Neural progenitor cell (in vitro differentiated cells): ENCODE data around the gene ASTN1.

Experiments
- EZH2phosphoT487 ChIP-seq: fragments of 200-600 bp; sonication (generic); IDR thresholded peaks from 2 replicates; pipeline ENCODE4 v1.6.1; 2017; ENCODE audit warnings: antibody characterized with exemption
- TF ChIP-seq, protein P1 (sequence below): fragments of 200-600 bp; sonication (generic); IDR thresholded peaks from 2 replicates; pipeline ENCODE4 v1.5.1; 2017; ENCODE audit warnings: antibody characterized with exemption, mild to moderate bottlenecking

DNA sequence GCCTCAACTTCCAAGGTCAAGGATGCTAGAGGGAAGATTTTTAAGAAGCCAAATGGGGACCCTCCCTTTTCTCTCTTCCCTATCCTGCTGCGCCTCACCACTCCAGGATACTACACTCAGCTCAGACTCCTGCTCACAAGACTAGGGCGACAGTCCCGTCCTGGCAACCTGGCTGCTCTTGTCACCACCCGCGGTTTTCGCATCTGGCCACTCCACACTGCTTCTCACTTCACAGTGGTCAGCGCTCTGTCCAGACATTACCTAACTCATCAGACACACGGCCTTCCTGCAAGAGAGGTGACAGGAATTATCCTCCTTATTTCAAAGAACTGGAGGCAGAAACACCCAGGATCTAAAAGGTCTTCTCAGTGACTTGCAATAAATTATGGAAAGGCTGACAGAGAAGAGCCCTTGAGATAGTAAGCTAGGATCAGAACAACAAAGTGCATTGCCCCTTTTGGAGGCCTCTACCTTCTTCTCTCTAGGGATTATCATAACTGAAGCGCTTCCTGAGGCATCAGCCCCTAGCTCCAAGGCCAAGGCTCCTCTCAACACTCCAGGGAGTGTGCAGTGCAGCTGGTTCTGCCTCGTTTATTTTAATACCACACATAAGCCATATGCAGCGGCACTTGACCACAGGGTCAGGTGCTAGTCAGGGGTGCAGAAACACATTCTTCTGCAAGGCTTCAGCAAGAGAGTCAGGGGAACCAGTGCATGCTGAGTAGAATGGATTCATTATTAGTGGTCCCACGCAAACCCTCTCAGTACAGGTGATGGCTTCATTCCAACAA lies 41.9 kb downstream of the ASTN1 start:
- TF ChIP-seq, protein P1, sequence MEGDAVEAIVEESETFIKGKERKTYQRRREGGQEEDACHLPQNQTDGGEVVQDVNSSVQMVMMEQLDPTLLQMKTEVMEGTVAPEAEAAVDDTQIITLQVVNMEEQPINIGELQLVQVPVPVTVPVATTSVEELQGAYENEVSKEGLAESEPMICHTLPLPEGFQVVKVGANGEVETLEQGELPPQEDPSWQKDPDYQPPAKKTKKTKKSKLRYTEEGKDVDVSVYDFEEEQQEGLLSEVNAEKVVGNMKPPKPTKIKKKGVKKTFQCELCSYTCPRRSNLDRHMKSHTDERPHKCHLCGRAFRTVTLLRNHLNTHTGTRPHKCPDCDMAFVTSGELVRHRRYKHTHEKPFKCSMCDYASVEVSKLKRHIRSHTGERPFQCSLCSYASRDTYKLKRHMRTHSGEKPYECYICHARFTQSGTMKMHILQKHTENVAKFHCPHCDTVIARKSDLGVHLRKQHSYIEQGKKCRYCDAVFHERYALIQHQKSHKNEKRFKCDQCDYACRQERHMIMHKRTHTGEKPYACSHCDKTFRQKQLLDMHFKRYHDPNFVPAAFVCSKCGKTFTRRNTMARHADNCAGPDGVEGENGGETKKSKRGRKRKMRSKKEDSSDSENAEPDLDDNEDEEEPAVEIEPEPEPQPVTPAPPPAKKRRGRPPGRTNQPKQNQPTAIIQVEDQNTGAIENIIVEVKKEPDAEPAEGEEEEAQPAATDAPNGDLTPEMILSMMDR, result no peak
- TF ChIP-seq EZH2phosphoT487, result no peak
